Esophagus squamous epithelium (tissue), 4 donors: ENCODE measurements around the gene SPATA13.

Experiments used
- CTCF ChIP-seq, 6 experiments: fragments of 450-650 bp in 4 of 6; fragments of 200-600 bp in 2 of 6; sonication (generic) in 2 of 6; IDR thresholded peaks; one replicate each; pipeline ENCODE4 v1.5.1; 2016 to 2019; ENCODE audit warnings: antibody characterized with exemption in 6 of 6, mild to moderate bottlenecking in 4 of 6, moderate library complexity in 4 of 6
- POLR2A ChIP-seq, 4 donors: fragments of 450-650 bp; IDR thresholded peaks; one replicate each; pipeline ENCODE4 v1.6.1; 2017; ENCODE audit warnings: antibody characterized with exemption in 4 of 4, mild to moderate bottlenecking in 4 of 4, moderate library complexity in 3 of 4

DNA sequence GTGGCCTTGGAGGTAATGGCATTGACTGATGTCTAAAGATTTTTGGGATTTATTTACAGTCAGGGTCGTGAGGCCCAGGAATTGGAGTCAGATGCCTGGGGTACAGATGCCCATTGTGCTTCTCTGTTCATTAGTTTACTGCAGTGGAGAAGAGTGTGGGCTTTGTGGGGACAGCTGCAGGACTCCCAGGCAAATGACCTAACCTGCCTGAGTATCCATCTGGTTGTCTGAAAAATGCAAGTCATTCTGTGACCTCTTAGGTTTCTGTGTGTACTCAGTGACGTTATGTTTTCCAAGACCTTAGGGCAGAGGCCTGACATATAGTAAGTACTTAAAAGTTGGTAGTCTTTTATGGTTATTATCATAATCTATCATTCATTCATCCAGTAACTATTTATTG, 60.5 kb downstream of the SPATA13 start:
- TF ChIP-seq CTCF (IDR thresholded peaks at IDR 0.05) (no peak), POLR2A (IDR thresholded peaks at IDR 0.05) (no peak)
